NCI-H510A treated with DMSO at 0.1 percent for 48 hours (cell line): Measurements from ENCODE around the gene STT3B.

Experiments used
- DNase-seq: peaks from one replicate; lab custom pipeline; 2025; lab: John Stamatoyannopoulos, UW

Gene STT3B

GRCh38 chr3:31652296-31652695 lies 119.6 kb downstream of the STT3B start:
- DNase-seq, result no peak

- DNase-seq, result no peak
These were observed 120.7 kb downstream of the STT3B start for GRCh38 chr3:31653464-31653863.

GRCh38 chr3:31654998-31655397 lies 122.3 kb downstream of the STT3B start:
- DNase-seq, result no peak

- DNase-seq, result no peak
These were observed 126.5 kb downstream of the STT3B start for GRCh38 chr3:31659246-31659645.

- DNase-seq, result no peak
These were observed 128.6 kb downstream of the STT3B start for GRCh38 chr3:31661286-31661685.

- DNase-seq, result no peak
These were observed 129.4 kb downstream of the STT3B start for GRCh38 chr3:31661993-31662670.

GRCh38 chr3:31664031-31664430 lies 131.3 kb downstream of the STT3B start:
- no peak for DNase-seq

GRCh38 chr3:31667582-31667981 lies 134.9 kb downstream of the STT3B start:
- DNase-seq, result no peak

- no peak for DNase-seq
These were observed 135.5 kb downstream of the STT3B start for GRCh38 chr3:31668242-31668641.

- DNase-seq, result no peak
These were observed 137.4 kb downstream of the STT3B start for GRCh38 chr3:31670136-31670535.

- no peak for DNase-seq
These were observed 138.0 kb downstream of the STT3B start for GRCh38 chr3:31670722-31671121.

GRCh38 chr3:31671451-31671850 lies 138.7 kb downstream of the STT3B start:
- no peak for DNase-seq

- DNase-seq, result no peak
These were observed 139.3 kb downstream of the STT3B start for GRCh38 chr3:31671976-31672375.

- no peak for DNase-seq
These were observed 141.2 kb downstream of the STT3B start for GRCh38 chr3:31673950-31674349.

GRCh38 chr3:31676556-31676955 lies 143.8 kb downstream of the STT3B start:
- no peak for DNase-seq

- peak; percentile 6 for DNase-seq
These were observed 147.5 kb downstream of the STT3B start for GRCh38 chr3:31680072-31680870.
